KOPT-K1 (cell line): ENCODE measurements around the gene GLP2R.

Experiments
- H3K27ac ChIP-seq: fragments of 200-600 bp; sonication (generic); 2 replicates; pipeline ENCODE4 v1.5.1; 2016; ENCODE audit warnings: antibody characterized with exemption, mild to moderate bottlenecking, low read depth, low read length; ENCODE audit not compliant: poor library complexity, severe bottlenecking
- H3K36me3 ChIP-seq: fragments of 200-600 bp; sonication (generic); 2 replicates; pipeline ENCODE4 v1.5.1; 2017; ENCODE audit warnings: antibody characterized with exemption, mild to moderate bottlenecking, low read length, moderate library complexity; ENCODE audit not compliant: insufficient read depth
- H3K9me3 ChIP-seq: fragments of 200-600 bp; sonication (generic); 2 replicates; pipeline ENCODE4 v1.5.1; 2017; ENCODE audit warnings: antibody characterized with exemption, low read length, mild to moderate bottlenecking; ENCODE audit not compliant: insufficient read depth, poor library complexity, severe bottlenecking

Gene GLP2R

DNA sequence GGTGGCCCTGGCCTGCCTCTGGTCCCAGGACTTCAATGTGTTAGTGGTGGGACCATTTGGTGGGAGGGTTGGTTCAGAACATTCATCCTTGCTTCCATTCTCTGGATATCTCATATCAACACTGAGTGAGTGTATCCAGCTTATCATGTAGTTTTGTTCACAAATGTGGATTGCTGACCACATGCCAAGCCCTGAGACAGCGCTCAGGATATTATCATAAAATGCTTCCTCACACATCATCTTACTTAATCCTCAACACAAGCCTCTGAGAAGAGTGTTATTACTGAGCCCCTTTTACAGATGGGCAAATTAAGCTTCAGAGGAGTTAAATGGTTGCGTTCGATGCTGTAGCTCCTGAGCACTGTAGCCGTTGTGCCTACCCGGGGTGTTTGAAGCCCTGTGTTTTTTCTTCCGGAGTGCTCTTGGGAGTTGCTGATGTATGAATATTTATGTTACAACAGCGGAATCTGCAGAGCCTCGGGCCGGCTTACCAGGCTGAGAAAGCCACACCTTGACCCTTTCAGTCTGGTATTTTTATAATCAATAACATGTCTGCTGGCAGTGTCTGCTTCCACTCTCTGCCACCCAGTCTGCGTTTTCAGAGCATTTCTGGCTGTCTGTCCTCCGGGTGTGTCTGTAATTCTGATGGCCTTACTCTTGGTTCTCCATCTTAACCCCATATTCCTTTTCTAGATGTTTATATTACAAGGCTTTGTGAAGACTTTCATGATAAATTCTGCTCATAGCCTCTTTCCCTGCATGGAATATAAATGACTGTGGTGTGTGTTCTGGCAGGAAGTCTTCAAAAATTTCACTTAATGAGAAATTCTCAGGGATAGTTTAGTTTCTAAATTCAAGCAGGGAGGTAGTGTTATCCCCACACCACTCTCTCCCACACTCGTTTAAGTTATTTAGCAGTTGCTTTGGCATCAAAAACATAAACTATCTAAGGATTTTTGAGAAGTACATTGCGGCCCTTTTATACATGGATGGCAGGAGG lies 2.9 kb downstream of the GLP2R start:
- no peaks in the 10 kb centered on the region for H3K36me3 ChIP-seq
- no peak overlapping the region for H3K27ac ChIP-seq
- no peaks in the 10 kb centered on the region for H3K9me3 ChIP-seq

DNA sequence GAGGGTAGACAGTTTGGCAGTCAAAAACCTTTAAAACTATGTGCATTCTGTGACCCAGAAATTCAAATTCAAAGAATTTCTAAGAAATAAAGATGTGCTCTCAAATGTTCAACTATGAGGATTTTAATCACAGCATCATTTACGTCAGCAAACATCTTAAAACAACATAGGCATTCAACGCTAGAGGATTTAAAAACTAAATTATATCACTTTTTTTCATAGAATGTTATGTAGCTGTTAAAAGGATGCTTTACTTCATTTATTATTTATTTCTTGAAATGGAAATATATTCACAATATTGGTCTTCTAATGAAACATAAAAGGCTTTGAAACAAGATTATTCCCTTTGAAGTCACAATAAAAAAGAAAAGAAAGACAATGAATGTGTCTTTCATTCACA lies 3.6 kb downstream of the GLP2R start:
- H3K27ac ChIP-seq = no peak overlapping the region
- no peaks in the 10 kb centered on the region for H3K9me3 ChIP-seq
- H3K36me3 ChIP-seq = no peaks in the 10 kb centered on the region

GRCh38 chr17:9830711-9831110 lies 5.0 kb downstream of the GLP2R start:
- Histone ChIP-seq H3K36me3 (no peaks in the 10 kb centered on the region), H3K9me3 (no peaks in the 10 kb centered on the region), H3K27ac (no peak overlapping the region)

GRCh38 chr17:9833922-9834321 lies 8.2 kb downstream of the GLP2R start:
- no peaks in the 10 kb centered on the region for H3K36me3 ChIP-seq
- H3K27ac ChIP-seq = no peak overlapping the region
- H3K9me3 ChIP-seq = no peaks in the 10 kb centered on the region

DNA sequence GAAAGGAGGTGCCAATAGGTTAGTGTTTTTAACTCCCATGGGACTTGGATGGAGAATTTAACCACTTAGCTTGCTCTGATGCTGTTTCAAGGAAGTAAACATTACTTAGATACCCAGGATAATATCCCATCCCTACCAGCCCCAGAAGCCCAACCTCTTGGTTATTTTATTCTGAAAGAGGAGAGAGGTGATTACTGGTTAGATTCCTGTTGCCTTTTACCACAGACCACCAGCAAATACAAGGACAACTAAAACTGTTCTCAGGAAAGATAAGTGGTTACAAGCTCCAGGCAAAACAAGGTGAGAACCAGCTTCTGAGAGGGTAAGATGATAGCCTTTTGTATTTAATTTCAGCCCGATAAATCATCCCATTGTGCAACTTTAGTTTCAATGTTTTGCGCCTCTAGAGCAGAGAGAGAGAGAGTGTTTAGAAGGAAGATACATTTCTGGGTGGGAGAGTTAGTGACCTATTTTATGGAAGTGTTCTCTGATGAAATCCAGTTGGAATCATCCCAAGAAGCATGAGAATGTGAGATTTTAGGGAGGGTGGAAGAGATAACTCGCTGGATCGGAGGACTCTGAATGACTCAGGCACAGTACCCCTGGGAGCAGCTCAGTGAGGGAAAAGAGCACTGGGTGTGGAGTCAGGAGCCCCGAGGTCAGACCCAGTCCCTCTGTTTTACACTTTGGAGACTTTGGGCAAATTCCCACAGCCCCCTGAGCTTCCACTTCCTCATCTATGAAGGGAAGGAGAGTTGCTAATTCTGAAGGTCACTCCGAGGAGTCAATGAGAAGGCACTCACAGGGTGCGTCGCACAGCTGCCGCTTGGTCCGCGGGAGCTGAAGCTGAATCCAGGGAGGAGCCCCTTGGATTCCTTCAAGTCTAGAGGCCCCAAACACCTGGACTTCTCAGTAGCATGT lies 12.1 kb downstream of the GLP2R start:
- Histone ChIP-seq H3K36me3 (no peaks in the 10 kb centered on the region), H3K9me3 (no peaks in the 10 kb centered on the region), H3K27ac (no peak overlapping the region)

- Histone ChIP-seq H3K36me3 (no peaks in the 10 kb centered on the region), H3K9me3 (no peaks in the 10 kb centered on the region), H3K27ac (no peak overlapping the region)
Observed at GRCh38 chr17:9839433-9839832, 13.7 kb downstream of the GLP2R start.

DNA sequence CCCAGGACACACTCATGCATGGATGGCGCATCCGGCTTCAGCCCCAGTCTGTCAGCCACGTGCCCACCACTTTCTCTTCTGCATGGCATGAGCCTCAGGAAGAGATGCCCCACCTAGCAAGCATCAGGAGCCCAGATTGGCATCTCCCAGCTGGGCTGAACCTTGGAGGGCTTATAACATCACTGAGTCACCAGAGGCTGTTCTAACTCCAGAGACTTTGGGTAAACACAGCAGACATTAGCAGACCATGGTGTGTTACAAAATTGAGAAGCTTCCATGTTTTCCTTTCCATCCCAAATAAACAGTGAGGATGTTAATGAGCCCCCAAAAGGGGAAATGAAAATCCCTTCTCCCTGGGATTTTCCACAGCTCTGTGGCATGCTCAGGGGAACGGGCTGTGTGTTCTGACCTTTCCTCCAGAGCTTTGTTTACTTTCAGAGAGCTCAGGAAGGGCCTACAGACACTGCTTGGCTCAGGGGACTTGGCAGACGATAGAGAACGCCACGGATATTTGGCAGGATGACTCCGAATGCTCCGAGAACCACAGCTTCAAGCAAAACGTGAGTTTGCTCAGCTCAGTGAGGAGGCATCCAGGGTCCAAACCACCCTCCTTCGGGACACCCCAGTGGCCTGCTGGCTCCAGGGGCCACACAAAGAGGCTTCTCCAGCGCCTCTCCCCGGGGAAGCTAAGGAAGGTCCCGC lies 16.5 kb downstream of the GLP2R start:
- H3K27ac ChIP-seq = no peak overlapping the region
- no peaks in the 10 kb centered on the region for H3K36me3 ChIP-seq
- no peaks in the 10 kb centered on the region for H3K9me3 ChIP-seq

GRCh38 chr17:9843152-9844010 lies 17.7 kb downstream of the GLP2R start:
- H3K36me3 ChIP-seq = no peaks in the 10 kb centered on the region
- no peaks in the 10 kb centered on the region for H3K9me3 ChIP-seq
- H3K27ac ChIP-seq = no peak overlapping the region

DNA sequence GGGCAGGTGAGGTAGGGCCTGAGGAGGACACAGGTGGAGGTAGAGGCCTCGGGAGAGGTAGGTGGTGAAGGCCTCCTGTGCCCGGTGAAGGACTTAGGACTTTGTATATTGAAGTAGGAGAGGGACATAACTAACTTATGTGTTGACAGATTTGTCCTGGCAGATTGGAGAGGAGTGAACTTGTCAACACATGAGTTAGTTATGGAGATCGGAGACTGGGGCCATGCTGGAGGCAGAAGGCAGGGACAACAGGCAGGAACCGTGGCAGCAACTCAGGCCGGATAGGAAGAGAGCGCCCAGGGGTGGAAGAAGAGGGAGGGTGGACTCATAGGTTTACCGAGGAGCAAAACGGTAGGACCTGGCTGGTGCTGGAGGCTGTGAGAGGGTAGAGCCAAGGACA lies 18.4 kb downstream of the GLP2R start:
- H3K9me3 ChIP-seq = no peaks in the 10 kb centered on the region
- no peaks in the 10 kb centered on the region for H3K36me3 ChIP-seq
- no peak overlapping the region for H3K27ac ChIP-seq

- Histone ChIP-seq H3K9me3 (no peaks in the 10 kb centered on the region), H3K27ac (no peak overlapping the region), H3K36me3 (no peaks in the 10 kb centered on the region)
Observed at GRCh38 chr17:9845306-9845705, 19.6 kb downstream of the GLP2R start.

GRCh38 chr17:9850151-9850550 lies 24.4 kb downstream of the GLP2R start:
- H3K27ac ChIP-seq = no peak overlapping the region
- no peaks in the 10 kb centered on the region for H3K9me3 ChIP-seq
- no peaks in the 10 kb centered on the region for H3K36me3 ChIP-seq

- H3K9me3 ChIP-seq = peaks cover 17% of the 10 kb centered on the region
- no peaks in the 10 kb centered on the region for H3K36me3 ChIP-seq
- no peak overlapping the region for H3K27ac ChIP-seq
Observed at GRCh38 chr17:9854255-9854654, 28.5 kb downstream of the GLP2R start.

GRCh38 chr17:9855036-9855435 lies 29.3 kb downstream of the GLP2R start:
- no peak overlapping the region for H3K27ac ChIP-seq
- H3K9me3 ChIP-seq = peaks cover 19% of the 10 kb centered on the region
- no peaks in the 10 kb centered on the region for H3K36me3 ChIP-seq

- H3K27ac ChIP-seq = no peak overlapping the region
- H3K9me3 ChIP-seq = peaks cover 33% of the 10 kb centered on the region
- no peaks in the 10 kb centered on the region for H3K36me3 ChIP-seq
Observed at GRCh38 chr17:9859781-9860180, 34.1 kb downstream of the GLP2R start.
